Left renal pelvis (tissue), 4 donors: ENCODE data around the gene ZNF568. TPM values are rescaled to one million over a fixed set of nuclear protein-coding genes. Genes with fewer than 3 reads are reported as not detected.

Experiments used
- DNase-seq, 4 donors: peaks; one replicate each; pipeline ENCODE4 v3.0.0-alpha.2; 2013; ENCODE audit warnings: low read depth in 4 of 4, low spot score in 3 of 4
- polyA plus RNA-seq, 4 donors: library from polyadenylated mRNA; unstranded; fragments of 120-200 nt; gene quantifications; one replicate each; pipeline ENCODE4 v1.2.1, GENCODE V29; 2013; ENCODE audit not compliant: insufficient read length in 4 of 4

ZNF568 gene
- polyA plus RNA-seq, 4 donors = 22.5 to 26.7 (median 24.4) TPM

- DNase-seq = no peak
Measured at GRCh38 chr19:36997152-36997842, 81.2 kb downstream of the ZNF568 start.

- no peak for DNase-seq
Measured at GRCh38 chr19:36997843-36998235, 81.7 kb downstream of the ZNF568 start.

- no peak for DNase-seq
Measured at GRCh38 chr19:36999313-36999712, 83.2 kb downstream of the ZNF568 start.

- DNase-seq = peak; percentile 37 to 59 (median 50)
Measured at GRCh38 chr19:37007587-37008220, 91.6 kb downstream of the ZNF568 start.

GRCh38 chr19:37009871-37010270 lies 93.7 kb downstream of the ZNF568 start:
- DNase-seq = no peak

DNA sequence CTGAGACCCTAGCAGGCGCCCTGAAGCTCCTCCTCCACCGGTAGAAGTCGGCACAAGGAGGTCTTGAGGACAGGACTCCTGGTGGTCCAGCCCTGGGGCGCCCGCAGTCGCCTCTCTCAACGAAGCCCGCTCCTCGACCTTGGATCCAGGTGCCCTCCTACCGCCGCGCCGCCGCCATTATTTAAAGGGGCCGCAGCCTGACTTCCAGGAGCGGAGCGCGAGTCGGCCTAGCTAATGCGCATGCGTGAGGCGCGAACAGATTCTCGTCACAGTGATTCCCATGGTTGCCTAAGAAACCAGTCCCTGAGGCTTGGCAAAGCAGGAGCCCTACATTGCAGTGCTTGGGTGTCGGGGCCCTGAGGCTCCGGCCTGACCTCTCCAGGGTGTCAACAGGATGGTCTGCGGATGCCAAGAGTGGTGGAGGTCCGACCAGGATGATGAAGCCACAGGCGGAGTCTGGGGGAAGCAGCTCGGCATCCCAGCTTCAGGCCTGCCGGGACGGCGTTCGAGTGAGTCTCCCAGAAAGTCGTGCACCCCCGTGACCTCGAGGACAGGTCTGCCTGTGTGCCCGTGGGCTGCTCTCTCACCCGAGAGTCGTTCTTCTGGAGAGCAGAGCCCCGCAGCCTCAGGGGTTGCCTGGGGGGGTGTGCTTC lies 96.1 kb downstream of the ZNF568 start:
- DNase-seq = no peak

DNA sequence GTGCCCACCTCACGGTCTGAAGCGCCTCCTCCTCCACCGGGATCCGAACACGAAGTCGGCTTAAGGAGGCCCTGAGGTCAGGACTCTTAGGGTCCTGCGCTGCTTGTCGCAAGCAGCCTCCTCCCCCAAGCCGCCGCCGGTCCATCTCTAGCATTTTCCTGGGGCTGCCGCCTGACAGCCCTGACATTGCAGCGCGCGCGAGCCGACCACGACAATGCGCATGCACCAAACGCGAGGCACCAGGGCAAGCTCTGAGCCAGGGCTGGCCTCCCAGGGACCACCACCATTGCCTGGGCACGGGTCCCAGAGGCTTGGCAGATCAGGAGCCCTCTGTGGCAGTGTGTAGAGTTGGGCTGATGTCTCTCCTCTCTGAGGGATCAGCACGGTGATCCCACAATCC lies 98.3 kb downstream of the ZNF568 start:
- no peak for DNase-seq

DNA sequence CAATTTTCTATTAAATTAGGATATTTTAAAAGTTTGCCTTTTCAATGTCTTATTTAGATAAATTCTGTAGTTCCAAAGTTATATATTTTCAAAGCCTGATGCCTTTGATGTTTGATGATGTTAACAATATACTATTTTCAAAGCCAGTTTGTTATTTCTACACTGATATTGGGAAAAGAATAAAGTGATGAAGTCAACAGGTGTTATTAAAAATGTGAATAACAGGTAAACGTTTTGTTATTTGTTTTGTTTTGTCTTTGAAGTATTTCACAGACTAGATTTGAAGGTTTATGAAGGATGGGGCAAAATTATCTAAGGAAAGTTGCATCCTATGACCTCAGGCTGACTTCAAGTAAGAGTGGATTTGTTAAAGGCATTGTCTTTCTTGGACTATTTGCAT lies 129.0 kb downstream of the ZNF568 start:
- no peak for DNase-seq

Other genes with a start within 250 kb of the ZNF568 start
- 10 to 100 TPM; 11.8 to 13.6 (median 12.7) TPM for gene ZNF461, start 249.5 kb upstream of the ZNF568 start, polyA plus RNA-seq
- gene ZNF567, start 228.7 kb upstream of the ZNF568 start, polyA plus RNA-seq = 10 to 100 TPM; 10.9 to 16.9 (median 13.9) TPM
- gene ZNF850, start 143.5 kb upstream of the ZNF568 start, polyA plus RNA-seq = 1 to 10 TPM; 2.7 to 3.2 (median 3.2) TPM
- gene ZNF790, start 77.9 kb upstream of the ZNF568 start, polyA plus RNA-seq = 10 to 100 TPM; 10.6 to 14.4 (median 11.8) TPM
- gene ZNF345, start 65.5 kb upstream of the ZNF568 start, polyA plus RNA-seq = 10 to 100 TPM; 11.2 to 15.8 (median 14.0) TPM
- 1 to 10 TPM; 6.5 to 7.6 (median 7.1) TPM for gene ZNF829, start within 50 bp of the ZNF568 start, polyA plus RNA-seq
- gene ZNF420, start 162.1 kb downstream of the ZNF568 start, polyA plus RNA-seq = 10 to 100 TPM; 21.4 to 25.9 (median 22.3) TPM